Measurements from ENCODE around the gene ZFR2. TPM values are rescaled to one million over a fixed set of nuclear protein-coding genes. Genes with fewer than 3 reads are reported as not detected.
A peak's percentile ranks its signal among the peaks of the same experiment; 100 is the strongest.

The ZFR2 gene
- total RNA-seq, 4 donors from 2014 or later = not detected

GRCh38 chr19:3765121-3765520 is 103.7 kb downstream of the ZFR2 start:
- Histone ChIP-seq H3K27ac (no peak overlapping the region), H3K27me3 (no peaks in the 10 kb centered on the region), H3K4me3 (no peak overlapping the region), H3K36me3 (no peaks in the 10 kb centered on the region), H3K4me1 (no peaks in the 10 kb centered on the region), H3K9me3 (no peaks in the 10 kb centered on the region)
- no peak for DNase-seq
- TF ChIP-seq POLR2A (IDR thresholded peaks at IDR 0.05) (no peak), CTCF (IDR thresholded peaks at IDR 0.05) (no peak)
- intact Hi-C loops (cut with DNase I; ENCODE audit: low total_unique reads) = no loop called here

DNA sequence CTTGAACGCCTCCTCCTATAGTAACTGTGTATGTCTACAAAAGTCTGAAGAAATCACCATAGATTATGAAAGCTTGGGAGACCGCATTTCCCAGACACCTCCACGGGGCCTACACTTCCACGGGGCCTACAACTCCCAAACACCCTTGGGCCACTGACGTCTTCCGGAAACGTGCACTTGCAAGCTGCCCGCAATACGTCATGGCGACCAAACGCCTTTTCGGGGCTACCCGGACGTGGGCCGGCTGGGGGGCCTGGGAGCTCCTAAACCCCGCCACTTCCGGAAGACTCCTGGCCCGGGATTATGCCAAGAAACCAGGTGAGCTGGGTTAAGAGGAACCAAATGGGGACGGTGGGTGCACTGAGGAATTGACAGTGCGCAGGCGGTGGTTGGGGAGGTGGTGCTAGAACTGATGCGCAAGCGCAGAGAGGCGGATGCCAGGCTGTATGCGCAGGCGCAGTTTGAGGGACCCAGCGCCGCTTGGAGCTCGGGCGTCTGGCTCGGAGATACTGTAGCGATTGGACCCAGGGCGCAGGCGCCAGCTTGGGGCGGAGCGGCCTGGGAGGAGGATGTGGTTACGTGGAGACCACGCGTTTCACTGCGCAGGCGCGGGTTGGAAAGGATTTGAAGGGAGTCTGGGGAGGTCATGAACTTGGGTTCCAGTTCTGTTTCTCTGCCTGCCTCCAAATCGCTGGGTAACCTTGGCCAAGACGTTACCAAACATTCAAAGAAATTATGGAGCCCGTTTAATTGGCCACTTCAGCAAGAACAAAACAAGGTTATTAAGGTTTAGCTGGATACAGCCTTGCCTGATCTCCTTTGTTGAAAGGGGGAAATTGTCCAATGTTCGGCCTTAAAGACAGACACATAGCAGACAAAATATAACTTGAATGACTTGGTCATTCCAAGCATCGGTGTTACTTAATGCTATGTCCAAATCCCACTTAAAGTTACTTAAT is 106.1 kb downstream of the ZFR2 start, which contains the start of gene MRPL54:
Gene MRPL54, plus strand, starts transcription at position 182 of the 959 bp plus-strand sequence. Its CDS starts 19 bp downstream, at position 201.
- Histone ChIP-seq H3K9me3 (no peaks in the 10 kb centered on the region), H3K4me1 (no peaks in the 10 kb centered on the region), H3K36me3 (no peaks in the 10 kb centered on the region), H3K4me3 (peak within 1 kb of the TSS; percentile 89 to 90), H3K27ac (peak within 1 kb of the TSS; percentile 97), H3K27me3 (no peaks in the 10 kb centered on the region)
- TF ChIP-seq POLR2A (IDR thresholded peaks at IDR 0.05) (peak; percentile 73 to 91), CTCF (IDR thresholded peaks at IDR 0.05) (peak in 2 of 4 experiments; percentile 14 to 17)
- intact Hi-C loops (cut with DNase I; ENCODE audit: low total_unique reads) = no loop called here
- DNase-seq = peak; percentile 99

- Histone ChIP-seq H3K27ac (peak overlapping the region; percentile 97), H3K27me3 (no peaks in the 10 kb centered on the region), H3K9me3 (no peaks in the 10 kb centered on the region), H3K4me3 (peak overlapping the region in 1 of 2 donors; percentile 64), H3K4me1 (no peaks in the 10 kb centered on the region), H3K36me3 (no peaks in the 10 kb centered on the region)
- no peak for TF ChIP-seq POLR2A (IDR thresholded peaks at IDR 0.05)
- no peak for TF ChIP-seq CTCF (IDR thresholded peaks at IDR 0.05)
- DNase-seq = no peak
- intact Hi-C loops (cut with DNase I; ENCODE audit: low total_unique reads) = no loop called here
Observed at GRCh38 chr19:3762130-3762473, 106.7 kb downstream of the ZFR2 start.

GRCh38 chr19:3761382-3762129 is 107.3 kb downstream of the ZFR2 start, which contains the start of gene APBA3:
APBA3 (minus strand) TSS chr19:3761692; CDS start chr19:3760264, 1,428 bp downstream.
- peak within 1 kb of the TSS; percentile 89 to 90 for H3K4me3 ChIP-seq
- TF ChIP-seq CTCF (IDR thresholded peaks at IDR 0.05) = peak; percentile 76 to 89 (median 76)
- TF ChIP-seq POLR2A (IDR thresholded peaks at IDR 0.05) = peak in 1 of 2 donors; percentile 78
- no peaks in the 10 kb centered on the region for H3K27me3 ChIP-seq
- H3K27ac ChIP-seq = peak within 1 kb of the TSS; percentile 97
- intact Hi-C loops (cut with DNase I; ENCODE audit: low total_unique reads) = no loop called here
- H3K36me3 ChIP-seq = no peaks in the 10 kb centered on the region
- no peaks in the 10 kb centered on the region for H3K4me1 ChIP-seq
- DNase-seq = peak; percentile 88 to 92
- no peaks in the 10 kb centered on the region for H3K9me3 ChIP-seq
